ELR (cell line): ENCODE data around the gene KIF18B.
A peak's percentile ranks its signal among the peaks of the same experiment; 100 is the strongest.
"Not testable (repeated sequence)": the region's sequence is repeated elsewhere in the genome, so short reads cannot be mapped to it uniquely, and the experiment has no call there.

Experiments
- DNase-seq: peaks from one replicate; pipeline ENCODE4 v3.0.0-alpha.2; 2015; ENCODE audit warnings: low read depth

Gene KIF18B

DNA sequence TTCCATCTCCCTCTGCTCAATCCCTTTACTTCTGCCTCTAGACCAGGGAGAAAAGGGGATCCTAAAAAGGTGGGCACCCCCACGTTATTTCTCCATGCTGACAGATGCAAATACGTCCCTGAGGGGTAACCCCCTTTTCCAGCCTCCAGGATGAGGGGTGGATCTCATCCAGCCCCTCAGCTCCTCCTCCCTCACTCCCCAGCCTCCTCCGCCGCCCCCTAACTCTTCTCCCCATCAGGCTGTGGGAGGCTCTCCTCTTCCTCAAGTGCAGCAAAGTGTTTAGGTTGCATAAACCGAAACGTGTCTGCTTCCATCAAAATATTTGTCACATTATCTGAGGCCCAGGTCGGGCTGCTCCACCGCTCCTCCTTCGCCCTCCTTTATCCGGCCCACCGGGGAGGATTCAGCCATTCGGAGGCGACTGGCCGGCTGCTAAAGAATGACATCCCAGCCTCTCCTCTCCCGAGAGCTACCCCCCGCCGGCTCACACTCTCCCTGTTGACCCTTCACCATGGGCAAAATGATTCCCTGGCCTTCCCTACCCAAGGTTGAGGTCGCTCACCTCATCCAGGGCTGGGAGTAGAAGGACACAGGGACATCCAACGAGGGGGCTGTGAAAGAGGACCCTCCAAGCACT is 21.7 kb upstream of the KIF18B start:
- no peak for DNase-seq

DNA sequence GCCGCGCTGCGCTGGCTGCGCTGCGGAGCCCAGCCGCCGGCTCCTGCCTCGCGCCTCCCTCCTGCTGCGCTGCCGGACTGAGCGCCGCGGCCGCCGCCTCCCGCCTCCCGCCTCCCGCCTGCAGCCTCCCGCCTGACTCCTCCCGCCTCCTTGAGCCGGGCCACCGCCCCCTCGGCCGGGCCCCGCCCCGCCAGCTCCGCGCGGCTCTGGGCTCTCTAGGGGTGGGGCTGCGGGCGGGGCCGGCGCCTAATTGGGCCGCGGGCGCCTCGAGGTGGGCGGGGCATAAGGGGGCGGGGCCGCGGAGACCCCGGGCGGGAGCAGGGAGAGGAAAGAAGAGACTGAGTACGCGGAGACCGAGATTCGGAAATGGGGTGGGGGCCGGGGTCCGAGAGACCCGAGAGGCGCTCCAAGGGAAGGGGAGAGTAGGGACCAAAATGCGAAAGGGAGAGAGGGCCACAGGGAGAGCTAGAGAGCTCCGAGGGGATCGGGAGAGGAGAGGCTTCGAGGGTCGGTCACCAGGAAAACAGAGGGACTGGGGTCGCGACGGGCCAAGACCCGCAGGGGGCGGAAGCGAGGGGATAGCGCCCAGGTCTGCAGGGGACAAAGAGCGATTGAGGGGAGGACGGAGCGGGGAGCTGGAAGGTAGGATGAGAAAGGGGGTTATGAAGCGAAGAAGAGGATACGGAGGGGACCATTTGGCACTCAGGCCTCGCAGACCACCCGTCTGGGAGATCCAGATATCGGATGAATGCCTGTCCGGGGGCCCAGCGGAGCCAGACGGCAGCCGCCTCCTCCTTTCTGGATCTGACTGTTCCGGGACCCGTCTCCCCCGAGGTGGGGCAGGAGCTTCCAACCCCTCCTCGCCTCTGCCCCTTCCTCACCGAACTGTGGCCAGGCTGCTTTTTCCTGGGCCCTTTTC is 20.9 kb upstream of the KIF18B start, which contains the start of gene C1QL1:
C1QL1 (minus strand) TSS at position 79 of the 919 bp plus-strand sequence. CDS start 255 bp downstream, outside the sequence.
- peak; percentile 94 for DNase-seq

DNA sequence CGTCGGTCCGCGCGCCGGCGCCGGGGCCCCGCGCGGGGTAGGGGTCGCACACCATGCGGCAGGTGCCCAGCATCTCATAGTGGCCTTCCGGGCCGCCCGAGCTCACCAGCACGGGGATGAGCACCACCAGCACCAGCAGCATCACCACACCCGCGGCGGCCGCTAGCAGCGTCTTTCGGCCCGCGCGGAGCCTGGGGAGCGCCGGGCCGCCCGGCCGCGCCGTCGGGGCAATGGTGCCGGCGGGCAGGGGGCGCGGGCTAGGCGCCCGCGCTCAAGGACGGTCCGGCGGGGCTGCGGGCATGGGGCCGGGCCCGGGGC is 20.3 kb upstream of the KIF18B start:
- DNase-seq, result no peak

DNA sequence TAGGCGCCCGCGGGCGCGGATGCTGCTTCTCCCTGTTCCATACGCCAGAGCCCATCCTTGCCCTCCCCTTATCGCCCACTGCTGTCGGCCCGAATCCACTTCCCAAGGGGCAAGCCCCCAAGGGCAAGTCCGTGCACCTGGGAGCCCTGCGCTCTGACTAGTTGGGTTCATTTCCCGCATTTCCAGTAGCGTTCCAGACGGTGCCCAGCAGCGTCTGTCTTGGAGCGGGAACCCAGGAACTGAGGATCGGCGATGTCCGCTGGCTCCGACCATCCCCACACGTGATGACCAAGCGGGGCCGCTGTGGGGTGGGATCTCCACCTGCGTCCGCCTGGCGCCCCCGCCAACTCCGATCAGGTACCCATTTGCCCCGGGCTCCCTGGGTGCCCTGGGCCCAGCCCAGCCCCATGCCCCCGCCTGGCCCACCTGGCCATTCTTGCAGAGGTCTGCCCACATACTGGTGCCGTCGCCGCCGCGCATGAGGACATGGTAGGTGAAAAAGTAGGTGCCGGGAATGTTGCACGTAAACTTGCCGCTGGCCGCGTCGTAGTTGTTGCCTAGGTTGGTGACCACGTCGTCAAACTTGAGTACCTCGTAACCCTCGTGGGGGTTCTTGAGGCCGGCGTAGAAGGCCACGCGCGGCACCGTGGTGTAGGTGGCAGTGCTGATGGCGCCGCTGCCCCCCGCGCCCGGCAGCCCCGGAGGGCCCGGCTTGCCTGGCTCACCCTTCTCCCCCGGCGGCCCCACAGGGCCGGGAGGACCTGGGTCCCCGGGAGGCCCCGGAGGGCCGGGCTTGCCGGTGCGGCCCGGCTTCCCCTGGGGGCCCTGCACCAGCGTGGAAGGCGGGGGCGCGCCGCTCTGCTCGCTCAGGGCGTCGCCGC is 19.7 kb upstream of the KIF18B start:
- no peak for DNase-seq

DNA sequence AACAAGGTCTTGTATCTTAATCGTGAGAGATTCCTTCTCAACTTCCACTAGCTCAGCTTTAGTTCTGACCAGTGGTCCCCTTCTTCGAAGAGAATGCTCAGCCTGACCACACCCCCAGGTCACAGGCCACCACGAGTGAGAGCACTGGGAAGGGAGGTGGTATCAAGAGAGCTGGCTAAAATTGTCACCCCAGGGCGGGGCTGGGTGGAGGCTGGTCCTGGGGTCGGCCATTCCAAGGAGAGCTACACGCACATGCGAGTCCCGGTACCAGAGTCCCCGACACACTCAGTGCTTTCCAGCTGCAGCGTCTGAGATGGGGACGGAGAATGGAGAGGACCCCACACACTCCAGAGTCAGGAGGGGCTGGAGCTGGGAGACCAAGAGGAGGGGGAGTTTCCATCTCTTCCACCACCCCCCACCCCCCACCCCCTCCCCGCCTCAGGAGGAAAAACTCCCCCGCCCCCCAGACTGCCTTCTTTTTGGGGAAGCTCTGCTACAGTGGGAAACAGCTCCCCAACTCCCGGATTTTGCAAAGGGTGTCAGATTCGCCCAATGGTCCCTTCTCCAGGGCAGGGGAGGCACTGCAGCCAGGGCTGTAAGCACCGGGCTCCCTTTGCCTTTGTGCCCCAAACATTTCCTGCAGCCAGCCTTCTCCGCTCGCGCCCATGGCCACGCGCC is 18.9 kb upstream of the KIF18B start:
- no peak for DNase-seq

DNA sequence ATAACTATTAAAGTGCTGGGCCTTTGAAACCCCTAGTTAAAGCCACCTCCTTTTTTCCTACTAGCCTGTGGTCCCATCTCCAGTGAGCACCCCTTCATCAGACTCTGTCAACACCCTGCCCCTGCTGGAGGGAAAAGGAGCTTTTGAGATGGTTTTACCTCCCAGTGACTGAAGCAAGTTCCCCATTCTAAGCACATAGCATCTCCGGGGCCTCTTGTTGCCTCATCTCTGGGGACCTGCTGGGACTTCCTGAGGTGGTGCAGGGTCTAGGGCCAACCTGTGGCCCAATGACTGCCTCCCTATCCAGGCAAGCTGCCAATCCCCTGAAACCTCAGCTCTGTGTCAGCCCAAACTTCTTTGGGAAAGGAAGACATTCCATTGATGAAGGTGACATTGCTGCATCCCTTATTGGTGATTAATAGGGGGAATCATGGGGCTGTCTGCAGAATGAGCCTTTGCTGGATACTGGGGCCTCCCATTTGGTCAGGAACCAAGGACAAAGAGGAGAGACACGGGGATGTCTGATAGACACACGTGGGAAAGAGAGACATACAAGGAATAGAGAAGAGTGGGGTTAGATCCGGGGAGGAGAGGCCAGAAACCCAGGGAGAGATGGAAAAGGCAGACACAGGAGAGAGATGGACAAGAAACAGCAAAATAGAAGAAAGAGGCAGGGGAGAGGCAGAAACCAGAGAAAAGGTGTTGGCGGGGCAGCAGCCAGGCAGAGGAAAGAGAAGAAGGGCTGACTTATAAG is 18.1 kb upstream of the KIF18B start:
- DNase-seq, result no peak

DNA sequence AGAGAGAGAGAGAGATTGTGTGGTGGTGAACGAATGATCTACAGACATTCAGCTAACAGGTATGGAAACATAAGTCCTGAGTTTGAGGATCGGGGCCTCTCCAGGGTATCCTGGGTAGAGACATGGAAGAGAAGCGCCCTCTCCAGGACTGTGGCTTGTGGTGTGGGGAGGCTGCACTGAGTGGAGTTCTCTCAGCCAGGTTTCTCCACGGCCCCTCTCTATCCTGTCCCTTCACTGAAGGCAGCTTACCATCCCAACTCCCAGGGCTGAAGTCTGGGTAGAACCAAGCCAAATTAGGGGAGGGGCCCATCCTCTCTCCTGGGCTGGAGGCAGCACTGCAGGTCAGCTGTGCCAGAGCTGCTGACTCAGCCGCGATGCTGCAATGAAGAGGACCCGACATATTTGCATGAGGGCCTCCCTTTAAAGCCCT is 14.4 kb upstream of the KIF18B start:
- DNase-seq, result no peak

DNA sequence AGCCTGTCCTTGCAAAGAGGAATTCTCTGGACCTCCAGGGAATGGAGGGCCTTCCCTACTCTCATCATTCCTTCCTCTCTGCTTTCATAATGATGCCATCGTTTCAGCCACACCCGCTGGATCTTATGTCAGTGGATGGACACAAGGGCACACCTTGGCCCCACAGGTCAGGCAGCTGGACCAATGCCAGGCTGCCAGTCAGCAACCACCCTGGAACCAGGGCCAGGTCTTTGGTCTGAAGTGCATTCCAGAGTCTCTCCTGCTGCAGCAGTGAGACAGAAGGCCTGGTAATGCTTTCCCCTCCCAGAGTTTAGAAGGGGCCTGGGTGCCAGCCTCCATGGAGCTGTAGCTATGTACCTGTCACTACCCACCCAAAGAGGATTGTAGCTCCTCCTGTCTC is 13.1 kb upstream of the KIF18B start:
- no peak for DNase-seq

- DNase-seq, result no peak
Observed at GRCh38 chr17:44959821-44960531, 12.4 kb upstream of the KIF18B start.

DNA sequence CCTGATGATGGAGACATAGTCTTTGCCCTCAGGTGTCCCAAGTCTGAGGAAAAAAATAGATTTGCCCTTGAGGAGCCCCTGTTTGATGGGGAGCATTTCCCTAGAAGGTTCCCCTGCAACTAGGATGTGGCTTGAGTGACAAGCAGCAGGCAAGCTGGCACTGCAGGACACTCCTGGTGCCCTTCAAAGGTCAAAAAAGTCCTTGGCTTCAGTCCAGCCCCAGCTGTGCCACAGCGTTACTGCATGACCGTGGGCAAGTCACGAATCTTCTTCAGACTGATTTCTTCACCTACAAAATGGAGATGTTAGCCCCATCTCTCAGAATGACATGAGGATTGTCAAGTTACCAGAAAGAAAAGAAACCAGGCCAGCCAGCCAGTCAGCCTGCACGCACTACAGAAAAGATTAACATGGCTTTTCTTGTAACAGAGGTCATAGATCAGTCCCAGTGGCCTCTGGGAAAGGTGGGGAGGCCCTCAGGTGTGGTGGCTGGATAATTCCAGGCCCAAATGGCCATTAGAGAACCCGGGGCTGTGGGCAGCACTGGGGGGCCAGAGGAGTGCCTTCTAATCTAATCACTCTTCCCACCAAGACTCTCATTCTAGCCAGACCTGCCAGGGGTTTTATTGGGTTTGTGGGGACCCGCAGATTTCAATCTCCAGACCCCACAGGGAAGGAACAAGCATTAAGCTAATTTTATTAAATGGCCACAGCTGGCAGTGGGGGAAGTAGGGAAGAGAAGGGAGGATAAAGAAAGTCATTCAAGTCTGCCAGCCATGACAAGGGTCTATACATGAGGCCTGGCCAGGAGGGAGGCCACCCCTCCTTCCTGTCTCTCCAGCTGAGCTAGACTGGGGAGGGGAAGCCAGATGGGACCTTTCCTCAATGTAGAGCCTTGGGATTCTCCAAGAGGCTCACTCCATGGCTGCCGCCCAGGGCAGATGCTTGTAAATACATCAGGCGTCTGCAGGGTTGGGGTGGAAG is 9.7 kb upstream of the KIF18B start:
- no peak for DNase-seq

GRCh38 chr17:44955674-44956425 is 8.3 kb upstream of the KIF18B start:
- no peak for DNase-seq

DNA sequence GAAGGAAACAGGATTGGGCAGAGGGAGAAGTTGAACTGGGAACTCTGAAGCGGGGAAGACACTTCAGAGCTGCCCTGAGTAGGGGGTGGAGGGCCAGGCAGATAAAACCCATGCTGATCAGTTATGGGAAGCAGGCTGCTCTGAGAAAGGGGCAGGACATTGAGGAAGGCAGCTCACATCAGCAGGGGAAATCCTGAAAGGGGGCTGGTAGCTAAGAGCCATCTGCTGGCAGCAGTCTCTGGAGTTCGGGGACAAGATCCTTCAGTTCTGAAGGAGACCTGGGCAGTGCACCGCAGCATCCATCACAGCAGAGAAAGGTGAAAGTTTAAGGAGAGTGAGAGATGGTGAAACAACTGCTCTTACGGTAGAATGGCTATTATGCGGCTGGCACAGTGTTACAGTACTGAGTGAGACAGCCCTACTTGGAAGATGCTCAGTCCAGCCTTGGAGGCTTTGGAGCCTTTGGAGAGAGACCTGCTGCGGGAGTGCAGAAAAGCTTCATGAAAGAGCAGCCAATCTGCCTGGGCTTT is 5.4 kb upstream of the KIF18B start:
- no peak for DNase-seq

GRCh38 chr17:44948315-44948795 is 782 bp upstream of the KIF18B start:
- no peak for DNase-seq

- DNase-seq, result not testable (repeated sequence)
Observed at GRCh38 chr17:44945652-44946051, 1.9 kb downstream of the KIF18B start.

DNA sequence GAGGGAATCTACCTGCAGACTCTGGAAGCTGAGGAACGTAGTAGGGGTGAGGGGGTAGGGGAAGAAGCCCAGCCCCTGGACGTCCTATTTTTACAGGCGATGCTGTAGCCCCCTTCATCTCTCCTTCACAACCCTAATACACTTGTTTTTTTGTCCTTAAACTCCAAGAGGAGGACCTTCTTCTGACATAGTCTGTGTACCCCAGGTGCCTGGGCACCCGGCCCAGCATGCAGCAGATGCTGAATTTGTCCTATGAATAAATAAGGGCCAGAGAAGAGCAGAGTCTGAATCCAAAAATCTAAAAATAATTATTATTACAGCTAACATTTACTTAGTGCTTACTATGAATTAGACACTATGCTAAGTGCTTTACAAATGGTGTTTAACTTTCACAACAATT is 5.1 kb downstream of the KIF18B start:
- DNase-seq, result no peak

DNA sequence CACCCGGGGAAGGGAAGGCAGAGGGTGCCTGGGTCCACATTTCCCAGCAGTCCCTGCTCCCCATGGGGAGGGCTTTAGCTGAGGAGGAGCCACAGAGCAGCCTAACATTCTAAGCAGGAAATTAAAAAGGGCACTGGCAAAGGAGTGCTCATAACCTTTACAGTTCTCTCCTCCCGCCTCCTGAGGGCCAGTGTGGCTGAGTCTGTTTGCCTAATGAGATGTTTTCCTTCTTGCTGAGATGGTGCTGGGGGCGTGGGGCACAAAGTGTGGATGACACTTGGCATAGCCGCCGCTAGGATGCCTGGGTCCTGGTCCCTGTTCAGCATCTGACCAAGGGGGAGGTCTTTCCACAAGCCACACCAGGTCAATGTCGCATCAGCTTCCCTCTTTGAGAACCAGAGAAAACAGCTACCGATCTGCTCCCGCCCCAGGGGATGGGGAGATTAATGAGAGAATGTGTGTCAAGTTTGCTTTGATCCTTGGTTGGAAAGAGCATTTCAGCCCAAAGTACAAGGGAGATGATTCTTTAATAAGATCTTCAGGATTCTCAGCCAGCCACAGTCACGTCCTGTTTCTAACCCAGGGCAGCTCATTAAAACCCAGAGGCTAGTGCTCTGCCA is 5.8 kb downstream of the KIF18B start:
- no peak for DNase-seq

- no peak for DNase-seq
Observed at GRCh38 chr17:44940768-44941167, 6.8 kb downstream of the KIF18B start.

DNA sequence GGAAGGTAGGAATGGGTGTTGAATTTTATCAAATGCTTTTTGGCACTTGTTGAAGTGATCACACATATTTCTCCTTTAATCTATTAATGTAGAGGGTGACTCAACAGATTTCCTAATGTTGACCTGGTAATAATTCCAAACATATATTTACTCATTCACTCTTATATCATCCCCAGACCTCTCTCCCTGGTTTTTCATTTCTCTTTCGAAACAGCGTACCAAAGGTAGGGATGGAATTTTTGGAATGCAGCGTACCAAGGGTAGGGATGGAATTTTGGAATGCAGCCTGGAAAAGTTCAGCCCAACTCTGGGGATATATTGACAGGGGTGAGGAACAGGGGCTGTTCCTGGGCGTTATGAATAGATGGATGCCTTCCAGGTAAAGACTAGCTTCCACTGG is 7.3 kb downstream of the KIF18B start:
- peak; percentile 27 for DNase-seq
